Gastroesophageal sphincter (tissue), 4 donors: ENCODE measurements around the gene ADIPOR2. TPM values are rescaled to one million over a fixed set of nuclear protein-coding genes. Genes with fewer than 3 reads are reported as not detected.

Experiments
- ATAC-seq: fragments of 150-250 bp; one replicate; pipeline ENCODE4 v1.9.1; 2016; ENCODE audit warnings: mild to moderate bottlenecking, moderate library complexity
- H3K27ac ChIP-seq, 4 donors: fragments of 200-600 bp; sonication (generic) in 3 of 4; 1 replicate in 3 of 4; 2 replicates in 1 of 4; pipeline ENCODE4 v1.5.1; 2016 to 2019
- H3K27me3 ChIP-seq: fragments of 200-600 bp; sonication (generic); one replicate; pipeline ENCODE4 v1.5.1; 2019
- H3K36me3 ChIP-seq, 2 donors: fragments of 200-600 bp; sonication (generic); one replicate each; pipeline ENCODE4 v1.5.1; 2019; ENCODE audit warnings: control low read depth in 1 of 2
- H3K4me1 ChIP-seq, 3 donors: fragments of 200-600 bp; sonication (generic); 1 replicate in 2 of 3; 2 replicates in 1 of 3; pipeline ENCODE4 v1.5.1; 2016 to 2019; ENCODE audit warnings: control low read depth in 2 of 3
- H3K4me3 ChIP-seq, 2 donors: fragments of 200-600 bp; sonication (generic); one replicate each; pipeline ENCODE4 v1.5.1; 2019; ENCODE audit warnings: mild to moderate bottlenecking in 1 of 2, moderate library complexity in 1 of 2
- H3K9me3 ChIP-seq, 3 donors: fragments of 200-600 bp; sonication (generic); one replicate each; pipeline ENCODE4 v1.5.1; 2017 to 2019; ENCODE audit warnings: control low read depth in 2 of 3
- EP300 ChIP-seq: sonication (generic); formaldehyde crosslinking; IDR thresholded peaks from one replicate; pipeline ENCODE4 v1.6.1; 2017; ENCODE audit warnings: antibody characterized with exemption, mild to moderate bottlenecking
- POLR2A ChIP-seq, 2 donors: fragments of 450-650 bp; IDR thresholded peaks; one replicate each; pipeline ENCODE4 v1.6.1; 2017; ENCODE audit warnings: antibody characterized with exemption in 2 of 2, mild to moderate bottlenecking in 2 of 2, moderate library complexity in 1 of 2
- POLR2AphosphoS5 ChIP-seq: sonication (generic); formaldehyde crosslinking; IDR thresholded peaks from one replicate; pipeline ENCODE4 v1.6.1; 2017; ENCODE audit warnings: antibody characterized with exemption
- WGBS, 2 donors: methylation state at CpG; one replicate each; pipeline ENCODE4 v1.1.5; 2018; ENCODE audit warnings: low coverage in 1 of 2; 5-methylcytosine and 5-hydroxymethylcytosine counted together
- total RNA-seq, 4 donors: library from RNA; depleted of rRNA; stranded (reverse); fragments of >200 nt; gene quantifications; one replicate each; pipeline ENCODE4 v1.1.0, GENCODE V29; 2016
- TF ChIP-seq, protein P1 (sequence below), 4 experiments: fragments of 200-600 bp in 2 of 4; fragments of 450-650 bp in 2 of 4; sonication (generic) in 1 of 4; IDR thresholded peaks; one replicate each; pipeline ENCODE4 v1.5.1; 2017 to 2019; ENCODE audit warnings: antibody characterized with exemption in 4 of 4, mild to moderate bottlenecking in 2 of 4, moderate library complexity in 2 of 4

Gene ADIPOR2
- total RNA-seq, 4 donors from 2014 or later, result 26.6 to 37.9 (median 33.4) TPM

DNA sequence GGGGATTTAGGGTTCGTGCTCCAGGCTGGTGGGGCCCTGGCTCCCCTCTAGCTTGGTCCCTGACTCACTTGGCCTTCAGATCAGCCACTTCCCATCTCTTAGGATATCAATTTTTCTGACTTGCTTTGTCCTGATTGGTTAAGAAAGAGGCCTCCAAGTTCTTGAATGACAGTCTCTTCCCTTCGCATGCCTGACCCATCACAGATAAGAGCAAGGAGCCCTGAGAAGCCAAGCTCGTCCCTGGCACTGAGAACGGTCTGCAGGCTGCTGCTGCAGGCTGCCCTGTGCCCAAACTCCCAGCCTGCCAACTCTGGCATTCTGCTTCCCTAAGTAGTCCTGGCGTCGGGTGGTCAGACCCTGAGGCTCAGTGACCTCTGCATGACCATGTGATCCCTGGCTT lies 128.7 kb downstream of the ADIPOR2 start:
- Histone ChIP-seq H3K9me3 (no peaks in the 10 kb centered on the region), H3K4me3 (no peak overlapping the region), H3K27ac (no peak overlapping the region), H3K4me1 (peaks cover 0 to 10% (median 0%) of the 10 kb centered on the region in 3 donors), H3K27me3 (peaks cover 58% of the 10 kb centered on the region), H3K36me3 (no peaks in the 10 kb centered on the region)
- no peak for ATAC-seq
- WGBS, 2 donors, result 48 to 67% methylated on average over 3 to 4 of the region's 6 CpGs
- TF ChIP-seq POLR2AphosphoS5 (no peak), EP300 (no peak), POLR2A (IDR thresholded peaks at IDR 0.05) (no peak)
- TF ChIP-seq, protein P1, sequence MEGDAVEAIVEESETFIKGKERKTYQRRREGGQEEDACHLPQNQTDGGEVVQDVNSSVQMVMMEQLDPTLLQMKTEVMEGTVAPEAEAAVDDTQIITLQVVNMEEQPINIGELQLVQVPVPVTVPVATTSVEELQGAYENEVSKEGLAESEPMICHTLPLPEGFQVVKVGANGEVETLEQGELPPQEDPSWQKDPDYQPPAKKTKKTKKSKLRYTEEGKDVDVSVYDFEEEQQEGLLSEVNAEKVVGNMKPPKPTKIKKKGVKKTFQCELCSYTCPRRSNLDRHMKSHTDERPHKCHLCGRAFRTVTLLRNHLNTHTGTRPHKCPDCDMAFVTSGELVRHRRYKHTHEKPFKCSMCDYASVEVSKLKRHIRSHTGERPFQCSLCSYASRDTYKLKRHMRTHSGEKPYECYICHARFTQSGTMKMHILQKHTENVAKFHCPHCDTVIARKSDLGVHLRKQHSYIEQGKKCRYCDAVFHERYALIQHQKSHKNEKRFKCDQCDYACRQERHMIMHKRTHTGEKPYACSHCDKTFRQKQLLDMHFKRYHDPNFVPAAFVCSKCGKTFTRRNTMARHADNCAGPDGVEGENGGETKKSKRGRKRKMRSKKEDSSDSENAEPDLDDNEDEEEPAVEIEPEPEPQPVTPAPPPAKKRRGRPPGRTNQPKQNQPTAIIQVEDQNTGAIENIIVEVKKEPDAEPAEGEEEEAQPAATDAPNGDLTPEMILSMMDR (IDR thresholded peaks at IDR 0.05), result no peak

DNA sequence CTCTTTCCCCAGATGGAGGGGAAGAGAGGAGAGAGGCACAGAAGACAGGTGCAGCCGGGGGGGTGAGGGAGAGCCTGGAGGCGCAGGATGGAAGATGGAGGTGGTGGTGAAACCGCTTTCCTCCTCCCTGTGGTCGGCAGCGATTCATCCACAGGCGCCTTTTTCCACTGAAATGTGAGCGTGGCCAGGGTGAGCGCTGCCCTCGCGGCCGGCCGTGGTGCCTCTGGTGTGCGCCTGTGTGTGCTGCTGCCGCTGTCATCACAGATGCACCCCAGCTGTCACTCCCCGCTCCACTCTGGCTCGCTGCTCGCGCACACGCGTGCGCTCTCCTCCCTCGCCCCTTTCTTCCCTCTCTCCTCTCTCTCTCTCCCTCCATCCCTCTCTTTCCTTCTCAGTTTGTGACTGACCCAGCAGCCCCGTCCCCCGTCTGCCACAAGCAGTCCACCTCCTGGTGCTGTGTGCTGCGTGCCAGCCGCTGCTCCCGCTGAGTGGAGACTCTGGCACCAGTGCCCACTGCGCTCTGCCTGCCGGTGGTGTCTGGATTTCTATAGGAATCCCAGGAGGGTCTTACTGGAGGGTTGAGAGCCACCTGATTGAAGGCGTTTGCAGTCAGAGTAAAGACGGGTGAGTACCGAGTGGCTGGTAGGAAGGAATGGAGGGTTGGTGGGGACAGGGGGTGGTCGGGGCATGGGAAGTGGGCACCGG lies 129.5 kb downstream of the ADIPOR2 start, which contains the start of gene LRTM2:
TSS of gene LRTM2 (plus strand) at position 375 of the 705 bp plus-strand sequence. CDS start 7,584 bp downstream, outside the sequence.
- H3K36me3 ChIP-seq, result no peaks in the 10 kb centered on the region
- ATAC-seq, result no peak
- no peak for TF ChIP-seq POLR2A (IDR thresholded peaks at IDR 0.05)
- TF ChIP-seq POLR2AphosphoS5, result no peak
- TF ChIP-seq, protein P1 (IDR thresholded peaks at IDR 0.05), result no peak
- no peak for TF ChIP-seq EP300
- no peaks in the 10 kb centered on the region for H3K9me3 ChIP-seq
- H3K4me1 ChIP-seq, result peaks cover 0 to 10% (median 0%) of the 10 kb centered on the region in 3 donors
- H3K27ac ChIP-seq, result no peak within 1 kb of the TSS
- peaks cover 64% of the 10 kb centered on the region for H3K27me3 ChIP-seq
- WGBS, 2 donors, result 4 to 7% methylated on average over 22 to 26 of the region's 34 CpGs
- H3K4me3 ChIP-seq, result no peak within 1 kb of the TSS

DNA sequence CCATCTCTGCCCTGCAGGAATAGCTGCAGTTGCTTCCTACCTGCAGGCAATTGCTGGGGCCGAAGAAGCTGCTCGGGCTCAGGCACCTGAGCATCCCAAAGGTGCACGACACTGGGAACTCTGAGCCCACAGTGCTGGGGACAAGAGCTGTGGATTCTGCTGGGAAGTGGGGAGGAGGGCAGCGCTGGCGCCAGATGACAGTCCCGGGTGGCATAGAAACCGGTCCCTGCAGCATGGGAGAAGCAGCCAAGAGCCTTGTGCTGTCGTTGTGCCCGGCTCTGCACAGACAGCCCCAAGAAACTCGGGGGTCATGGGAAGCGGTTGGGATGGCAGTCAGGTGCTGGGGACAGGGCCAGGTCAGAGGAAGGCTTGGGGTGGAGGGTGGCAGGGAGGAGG lies 130.0 kb downstream of the ADIPOR2 start:
- no peak for ATAC-seq
- TF ChIP-seq EP300 (no peak), POLR2A (IDR thresholded peaks at IDR 0.05) (no peak)
- Histone ChIP-seq H3K27me3 (peaks cover 68% of the 10 kb centered on the region), H3K27ac (no peak overlapping the region), H3K9me3 (no peaks in the 10 kb centered on the region), H3K36me3 (no peaks in the 10 kb centered on the region), H3K4me1 (peaks cover 0 to 10% (median 0%) of the 10 kb centered on the region in 3 donors), H3K4me3 (no peak overlapping the region)
- WGBS, 2 donors, result 77% methylated on average over 6 of the region's 11 CpGs; no CpG with 5 or more reads in 1 of the 2 donors

DNA sequence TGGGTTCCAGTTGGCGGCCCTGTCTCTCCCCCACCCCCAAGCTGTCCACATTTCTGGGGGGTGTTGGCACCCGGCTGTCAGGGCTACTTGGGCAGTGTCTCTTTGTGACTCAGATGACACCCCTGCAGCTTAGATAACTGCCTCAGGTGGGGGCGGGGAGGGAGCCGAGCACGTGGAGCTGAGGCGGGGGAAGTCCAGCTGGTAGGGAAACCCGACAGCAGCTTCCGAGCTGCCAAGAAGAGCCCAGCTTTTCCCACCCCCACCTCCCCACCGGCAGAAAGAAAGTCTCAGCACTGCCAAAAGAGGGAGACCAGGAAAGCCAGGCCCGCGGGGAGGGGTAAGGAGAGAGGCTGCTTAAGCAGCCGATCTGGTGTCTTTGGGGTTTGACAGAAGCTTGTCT lies 130.9 kb downstream of the ADIPOR2 start:
- WGBS, 2 donors, result no CpG with 5 or more reads among the region's 12 CpGs
- H3K27me3 ChIP-seq, result peaks cover 77% of the 10 kb centered on the region
- H3K4me1 ChIP-seq, result peaks cover 0 to 10% (median 0%) of the 10 kb centered on the region in 3 donors
- TF ChIP-seq POLR2A (IDR thresholded peaks at IDR 0.05) (no peak), POLR2AphosphoS5 (no peak), EP300 (no peak)
- TF ChIP-seq, protein P1 (IDR thresholded peaks at IDR 0.05), result no peak
- no peak overlapping the region for H3K4me3 ChIP-seq
- H3K36me3 ChIP-seq, result no peaks in the 10 kb centered on the region
- no peak for ATAC-seq
- no peak overlapping the region for H3K27ac ChIP-seq
- H3K9me3 ChIP-seq, result no peaks in the 10 kb centered on the region

DNA sequence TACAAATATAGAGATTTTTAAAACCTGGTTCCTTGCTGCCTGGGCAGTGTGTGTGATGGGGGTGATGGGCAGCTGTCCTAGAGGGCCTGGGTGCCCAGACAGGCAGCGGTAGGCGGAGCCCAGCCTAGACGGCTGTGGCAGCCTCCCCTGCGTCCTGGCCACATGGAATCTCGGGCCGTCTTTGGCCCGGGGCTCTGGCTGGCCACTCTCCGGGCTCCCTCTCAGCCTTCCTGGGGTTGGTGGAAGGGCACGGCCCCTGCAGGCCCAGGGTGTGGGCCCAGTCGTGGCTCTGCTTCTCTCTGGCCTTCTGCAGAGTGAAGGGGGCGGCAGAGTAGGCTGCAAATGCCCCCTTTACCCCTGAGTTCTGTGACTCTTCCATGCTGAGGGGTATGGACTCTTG lies 131.8 kb downstream of the ADIPOR2 start:
- H3K9me3 ChIP-seq, result no peaks in the 10 kb centered on the region
- H3K27ac ChIP-seq, result no peak overlapping the region
- ATAC-seq, result no peak
- peaks cover 86% of the 10 kb centered on the region for H3K27me3 ChIP-seq
- H3K36me3 ChIP-seq, result no peaks in the 10 kb centered on the region
- TF ChIP-seq EP300 (no peak), POLR2A (IDR thresholded peaks at IDR 0.05) (no peak), POLR2AphosphoS5 (no peak)
- TF ChIP-seq, protein P1 (IDR thresholded peaks at IDR 0.05), result no peak
- H3K4me1 ChIP-seq, result peaks cover 0 to 10% (median 0%) of the 10 kb centered on the region in 3 donors
- 75% methylated on average over 5 of the region's 11 CpGs; no CpG with 5 or more reads in 1 of the 2 donors for WGBS, 2 donors
- no peak overlapping the region for H3K4me3 ChIP-seq
